ENCODE data around the gene RNF181. TPM values are rescaled to one million over a fixed set of nuclear protein-coding genes. Genes with fewer than 3 reads are reported as not detected.

RNF181 gene
- total RNA-seq, 1 experiment from 2014 or later, result 125 TPM

DNA sequence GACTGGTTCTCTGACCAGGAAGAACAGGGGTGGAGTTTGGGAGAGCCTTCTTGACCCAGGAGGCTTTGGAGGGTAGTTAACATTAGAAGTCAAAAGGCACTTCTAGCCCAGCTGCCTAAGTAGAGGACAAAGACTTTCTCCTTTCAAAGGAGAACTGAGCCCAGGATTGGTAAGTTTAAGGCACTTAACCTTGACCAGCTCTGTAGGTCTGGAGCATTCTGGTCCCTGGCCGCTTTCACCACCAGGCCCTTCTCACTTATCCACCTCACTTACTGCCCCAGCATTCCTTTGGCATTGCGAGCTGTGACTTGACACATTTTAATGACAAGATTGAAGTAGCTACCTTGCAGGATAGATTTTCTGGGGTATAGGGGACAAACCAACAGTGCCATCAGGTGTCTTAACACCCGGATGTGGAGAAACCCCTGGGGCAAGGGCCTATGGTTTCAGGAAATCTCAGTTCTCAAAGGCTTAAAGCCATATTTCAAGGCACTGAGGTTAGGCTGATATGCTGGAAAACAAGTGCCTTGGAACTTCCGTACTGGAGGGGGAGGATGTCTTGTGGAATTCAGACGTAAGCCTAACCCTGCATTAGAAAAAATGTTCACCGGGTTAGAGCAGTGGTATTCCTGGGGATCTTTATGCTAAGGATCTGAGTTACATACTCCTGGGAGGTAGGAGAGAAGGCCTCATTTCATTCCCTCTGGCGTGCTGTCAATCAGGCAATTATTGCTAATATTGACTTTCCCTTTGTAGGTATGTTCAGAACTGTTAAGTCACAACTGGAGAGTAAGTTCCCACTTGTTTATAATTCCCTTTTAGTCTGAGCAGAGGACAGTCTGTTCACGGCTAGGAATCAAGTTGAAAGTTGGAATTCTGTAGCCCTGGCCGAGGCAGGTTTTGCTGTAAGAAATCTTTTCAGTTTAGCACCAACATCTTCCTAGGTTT lies 12.0 kb downstream of the RNF181 start:
- Mint-ChIP-seq H3K4me3 (ENCODE audit: unreplicated experiment) (no peak overlapping the region), H3K36me3 (ENCODE audit: insufficient read depth, unreplicated experiment) (peaks cover 51% of the 10 kb centered on the region), H3K9me3 (ENCODE audit: unreplicated experiment) (no peaks in the 10 kb centered on the region), H3K4me1 (ENCODE audit: insufficient read depth, unreplicated experiment) (peaks cover 16% of the 10 kb centered on the region), H3K27me3 (ENCODE audit: insufficient read depth, unreplicated experiment) (no peaks in the 10 kb centered on the region), H3K27ac (ENCODE audit: low read depth, unreplicated experiment) (no peak overlapping the region)
- no TSS peak for BruUV-seq (replicated peaks)
- DNase-seq (ENCODE audit: unreplicated experiment), result no peak
- ChIA-PET POLR2A (interaction anchor here (1.2 to 6.1 kb wide), 3 partner anchors 11 to 69 kb away, joined by 3 to 61 read pairs (median 8); partner anchors contain the start of genes MAT2A and RNF181), CTCF (interaction anchor here (0.6 to 1.2 kb wide), 2 partner anchors 30 to 119 kb away, joined by 3 to 6 read pairs; no protein-coding TSS in a partner anchor)
- intact Hi-C loops (cut with micrococcal nuclease), result no loop called here
- TF ChIP-seq, protein P1, sequence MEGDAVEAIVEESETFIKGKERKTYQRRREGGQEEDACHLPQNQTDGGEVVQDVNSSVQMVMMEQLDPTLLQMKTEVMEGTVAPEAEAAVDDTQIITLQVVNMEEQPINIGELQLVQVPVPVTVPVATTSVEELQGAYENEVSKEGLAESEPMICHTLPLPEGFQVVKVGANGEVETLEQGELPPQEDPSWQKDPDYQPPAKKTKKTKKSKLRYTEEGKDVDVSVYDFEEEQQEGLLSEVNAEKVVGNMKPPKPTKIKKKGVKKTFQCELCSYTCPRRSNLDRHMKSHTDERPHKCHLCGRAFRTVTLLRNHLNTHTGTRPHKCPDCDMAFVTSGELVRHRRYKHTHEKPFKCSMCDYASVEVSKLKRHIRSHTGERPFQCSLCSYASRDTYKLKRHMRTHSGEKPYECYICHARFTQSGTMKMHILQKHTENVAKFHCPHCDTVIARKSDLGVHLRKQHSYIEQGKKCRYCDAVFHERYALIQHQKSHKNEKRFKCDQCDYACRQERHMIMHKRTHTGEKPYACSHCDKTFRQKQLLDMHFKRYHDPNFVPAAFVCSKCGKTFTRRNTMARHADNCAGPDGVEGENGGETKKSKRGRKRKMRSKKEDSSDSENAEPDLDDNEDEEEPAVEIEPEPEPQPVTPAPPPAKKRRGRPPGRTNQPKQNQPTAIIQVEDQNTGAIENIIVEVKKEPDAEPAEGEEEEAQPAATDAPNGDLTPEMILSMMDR (IDR thresholded peaks at IDR 0.05; ENCODE audit: unreplicated experiment), result no peak

DNA sequence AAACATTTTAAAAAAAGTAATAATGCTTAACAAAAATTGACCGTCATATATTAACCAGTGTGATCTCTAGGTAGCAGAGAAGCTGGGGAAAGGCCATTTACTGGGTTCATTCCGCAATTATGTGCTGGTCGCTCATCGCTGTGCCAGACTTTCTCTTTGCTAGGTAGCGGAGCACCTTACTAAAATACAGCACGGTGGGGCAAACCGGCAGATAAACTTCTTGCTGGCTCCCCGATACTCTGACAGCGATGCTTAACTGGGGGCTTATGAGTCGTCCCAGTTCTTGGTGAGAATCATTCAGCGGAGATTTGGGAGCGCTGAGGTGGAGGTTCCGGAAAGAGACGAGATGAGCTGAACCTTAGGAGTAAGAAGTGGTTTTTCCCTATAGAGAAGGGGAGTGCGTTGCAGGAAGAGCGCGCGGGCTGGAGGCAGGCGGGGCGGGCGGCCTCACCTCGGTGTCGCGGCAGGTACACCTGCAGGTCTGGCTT lies 15.7 kb downstream of the RNF181 start:
- H3K27ac Mint-ChIP-seq (ENCODE audit: low read depth, unreplicated experiment), result peak overlapping the region; percentile 68
- TF ChIP-seq, protein P1 (IDR thresholded peaks at IDR 0.05; ENCODE audit: unreplicated experiment), result no peak
- peak overlapping the region; percentile 83 for H3K4me3 Mint-ChIP-seq (ENCODE audit: unreplicated experiment)
- intact Hi-C loops (cut with micrococcal nuclease), result no loop called here
- H3K27me3 Mint-ChIP-seq (ENCODE audit: insufficient read depth, unreplicated experiment), result no peaks in the 10 kb centered on the region
- CTCF ChIA-PET, result interaction anchor here (1.9 kb wide), 1 partner anchor 26 kb away, joined by 4 read pairs; no protein-coding TSS in a partner anchor
- POLR2A ChIA-PET, result interaction anchor here (0.6 to 4.4 kb wide), 18 partner anchors 9 to 584 kb away, joined by 3 to 34 read pairs (median 4); partner anchors contain the start of genes ELMOD3, IMMT, MAT2A and POLR1A
- H3K9me3 Mint-ChIP-seq (ENCODE audit: unreplicated experiment), result no peaks in the 10 kb centered on the region
- peaks cover 4% of the 10 kb centered on the region for H3K4me1 Mint-ChIP-seq (ENCODE audit: insufficient read depth, unreplicated experiment)
- TSS peak; percentile 35 for BruUV-seq (replicated peaks)
- no peak for DNase-seq (ENCODE audit: unreplicated experiment)
- H3K36me3 Mint-ChIP-seq (ENCODE audit: insufficient read depth, unreplicated experiment), result peaks cover 51% of the 10 kb centered on the region

DNA sequence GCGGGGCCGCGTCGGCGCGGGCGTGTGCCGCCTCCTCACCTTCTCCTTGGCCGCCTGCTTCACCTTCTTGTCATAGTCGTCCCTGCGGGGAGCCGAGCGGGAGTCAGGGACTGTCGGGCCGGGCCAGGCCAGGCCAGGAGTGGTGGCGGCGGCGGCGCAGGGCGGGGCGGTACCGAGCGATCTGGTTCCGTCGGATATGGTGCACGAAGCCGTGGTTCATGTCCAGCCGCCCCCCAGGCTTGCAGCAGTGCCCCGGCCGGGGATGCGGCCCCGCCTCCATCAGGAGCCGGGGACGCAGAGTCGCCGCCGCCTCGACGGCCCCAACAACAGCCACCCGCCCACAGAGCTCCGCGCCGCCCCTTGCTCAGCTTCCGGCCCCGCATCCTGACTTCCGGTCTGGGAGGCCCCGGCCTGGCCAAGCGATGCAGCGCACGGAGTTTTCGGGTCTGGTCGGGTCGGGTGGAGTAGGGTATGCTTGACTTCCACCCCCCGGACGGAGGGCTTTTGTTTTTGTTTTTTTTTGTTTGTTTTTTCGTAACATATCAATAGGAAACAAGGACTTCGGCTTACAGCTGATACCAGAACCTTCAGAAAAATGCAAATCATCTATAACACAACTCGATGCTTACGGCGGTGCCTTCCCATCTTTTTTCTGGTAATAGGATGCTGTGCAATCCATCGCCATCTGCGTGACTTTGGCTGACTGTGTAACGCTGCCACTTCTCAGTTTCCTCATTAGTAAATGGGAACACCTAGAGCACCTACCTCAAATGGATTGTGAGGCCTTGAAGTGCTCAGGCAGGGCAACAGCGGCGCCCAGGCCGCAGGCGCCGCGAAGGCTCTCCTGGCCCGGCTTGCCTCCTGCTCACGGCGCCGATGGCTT lies 16.4 kb downstream of the RNF181 start, which contains the start of gene C2orf68:
C2orf68 (minus strand) TSS at position 362 of the 883 bp plus-strand sequence; CDS start at position 280, 82 bp downstream.
- Mint-ChIP-seq H3K4me1 (ENCODE audit: insufficient read depth, unreplicated experiment) (peaks cover 4% of the 10 kb centered on the region), H3K4me3 (ENCODE audit: unreplicated experiment) (peak within 1 kb of the TSS; percentile 83), H3K9me3 (ENCODE audit: unreplicated experiment) (no peaks in the 10 kb centered on the region), H3K27me3 (ENCODE audit: insufficient read depth, unreplicated experiment) (no peaks in the 10 kb centered on the region), H3K27ac (ENCODE audit: low read depth, unreplicated experiment) (peak within 1 kb of the TSS; percentile 68), H3K36me3 (ENCODE audit: insufficient read depth, unreplicated experiment) (peaks cover 49% of the 10 kb centered on the region)
- POLR2A ChIA-PET, result interaction anchor here (0.6 to 4.4 kb wide), 19 partner anchors 9 to 583 kb away, joined by 3 to 34 read pairs (median 4); partner anchors contain the start of genes ELMOD3, IMMT, MAT2A and POLR1A
- intact Hi-C loops (cut with micrococcal nuclease), result no loop called here
- BruUV-seq (replicated peaks), result TSS peak; percentile 76
- DNase-seq (ENCODE audit: unreplicated experiment), result peak; percentile 83
- TF ChIP-seq, protein P1 (IDR thresholded peaks at IDR 0.05; ENCODE audit: unreplicated experiment), result no peak
- CTCF ChIA-PET, result interaction anchor here (1.9 kb wide), 1 partner anchor 26 kb away, joined by 4 read pairs; no protein-coding TSS in a partner anchor

All from MCF 10A (cell line).